Measurements from ENCODE around the gene MFAP4. TPM values are rescaled to one million over a fixed set of nuclear protein-coding genes. Genes with fewer than 3 reads are reported as not detected.

The MFAP4 gene
- total and polyA plus RNA-seq, 3 donors from 2014 or later = 24.0 to 108 (median 55.7) TPM

DNA sequence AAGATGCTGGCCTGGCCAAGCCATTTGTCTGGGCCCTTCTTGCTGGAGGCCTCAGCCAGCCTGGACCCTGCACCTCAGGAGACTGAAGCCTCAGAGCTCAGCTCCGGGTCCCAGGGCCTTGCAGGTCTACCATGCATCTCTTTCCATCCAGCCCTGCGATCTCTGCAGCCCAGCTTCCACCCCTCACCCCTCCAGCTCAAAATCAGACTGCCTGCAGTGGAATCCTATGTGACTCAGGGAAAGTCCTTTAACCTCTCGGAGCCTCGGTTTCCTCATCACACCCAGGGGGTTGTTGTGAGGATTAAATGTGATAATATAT, 21.5 kb downstream of the MFAP4 start:
- Histone ChIP-seq H3K4me1 (peaks cover 12% of the 10 kb centered on the region), H3K9me3 (no peaks in the 10 kb centered on the region), H3K36me3 (ENCODE audit: low read depth, missing control alignments) (no peaks in the 10 kb centered on the region), H3K27me3 (no peaks in the 10 kb centered on the region), H3K4me3 (no peak overlapping the region), H3K27ac (no peak overlapping the region)
- no peak for DNase-seq
- no peak for TF ChIP-seq POLR2A (IDR thresholded peaks at IDR 0.05)
- TF ChIP-seq, protein P1, sequence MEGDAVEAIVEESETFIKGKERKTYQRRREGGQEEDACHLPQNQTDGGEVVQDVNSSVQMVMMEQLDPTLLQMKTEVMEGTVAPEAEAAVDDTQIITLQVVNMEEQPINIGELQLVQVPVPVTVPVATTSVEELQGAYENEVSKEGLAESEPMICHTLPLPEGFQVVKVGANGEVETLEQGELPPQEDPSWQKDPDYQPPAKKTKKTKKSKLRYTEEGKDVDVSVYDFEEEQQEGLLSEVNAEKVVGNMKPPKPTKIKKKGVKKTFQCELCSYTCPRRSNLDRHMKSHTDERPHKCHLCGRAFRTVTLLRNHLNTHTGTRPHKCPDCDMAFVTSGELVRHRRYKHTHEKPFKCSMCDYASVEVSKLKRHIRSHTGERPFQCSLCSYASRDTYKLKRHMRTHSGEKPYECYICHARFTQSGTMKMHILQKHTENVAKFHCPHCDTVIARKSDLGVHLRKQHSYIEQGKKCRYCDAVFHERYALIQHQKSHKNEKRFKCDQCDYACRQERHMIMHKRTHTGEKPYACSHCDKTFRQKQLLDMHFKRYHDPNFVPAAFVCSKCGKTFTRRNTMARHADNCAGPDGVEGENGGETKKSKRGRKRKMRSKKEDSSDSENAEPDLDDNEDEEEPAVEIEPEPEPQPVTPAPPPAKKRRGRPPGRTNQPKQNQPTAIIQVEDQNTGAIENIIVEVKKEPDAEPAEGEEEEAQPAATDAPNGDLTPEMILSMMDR (IDR thresholded peaks at IDR 0.05) = no peak
- 84 to 92% methylated on average over 4 of the region's 4 CpGs for WGBS, 2 donors
- intact Hi-C loops (cut with DNase I; ENCODE audit: low total_unique reads) = loop anchor here (10.0 kb wide), 1 partner anchor 399 kb away; no protein-coding TSS in a partner anchor

DNA sequence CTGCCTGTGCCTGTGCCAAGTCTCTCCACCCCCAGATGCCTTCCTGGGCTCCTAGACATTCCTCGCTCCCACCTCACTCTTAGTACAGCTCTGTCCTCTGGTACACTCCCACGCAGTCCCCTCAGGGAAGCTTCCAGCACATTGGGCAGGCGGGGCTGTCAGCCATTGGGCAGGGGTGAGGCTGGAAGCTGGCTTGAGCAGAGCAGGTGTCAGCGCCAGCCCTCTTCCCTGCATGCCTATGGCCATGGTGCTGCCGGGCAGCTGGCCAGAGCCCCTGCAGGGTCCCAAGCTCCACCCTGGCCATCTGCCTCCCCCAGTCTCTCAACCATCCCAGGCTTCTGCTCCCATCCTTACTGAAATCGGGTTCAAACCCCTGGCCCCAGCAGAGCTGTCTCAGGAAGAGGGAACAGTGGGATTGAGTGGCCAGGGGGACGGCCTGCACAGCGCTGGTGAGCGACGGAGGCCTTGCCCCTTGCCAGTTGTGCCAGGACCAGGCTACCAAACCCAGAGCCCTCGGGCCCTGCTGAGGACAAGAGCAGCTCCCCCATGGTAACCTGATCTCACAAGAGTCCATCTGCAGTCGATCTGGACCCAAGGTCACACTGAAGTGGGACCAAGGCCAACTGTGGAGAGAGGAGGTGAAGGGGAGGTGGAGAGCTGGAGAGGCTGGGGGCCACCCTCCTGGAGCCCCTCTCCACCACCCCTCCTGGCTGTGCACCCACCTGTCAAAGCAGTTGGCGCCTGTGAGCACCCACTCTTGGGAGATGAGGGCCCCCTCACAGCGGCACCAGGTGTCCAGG, 22.1 kb downstream of the MFAP4 start:
- Histone ChIP-seq H3K27me3 (no peaks in the 10 kb centered on the region), H3K36me3 (ENCODE audit: low read depth, missing control alignments) (no peaks in the 10 kb centered on the region), H3K27ac (no peak overlapping the region), H3K9me3 (no peaks in the 10 kb centered on the region), H3K4me3 (no peak overlapping the region), H3K4me1 (peaks cover 12% of the 10 kb centered on the region)
- TF ChIP-seq, protein P1 (IDR thresholded peaks at IDR 0.05) = no peak
- no peak for TF ChIP-seq POLR2A (IDR thresholded peaks at IDR 0.05)
- DNase-seq = no peak
- intact Hi-C loops (cut with DNase I; ENCODE audit: low total_unique reads) = loop anchor here (5.0 to 10.0 kb wide), 2 partner anchors 82 to 400 kb away; no protein-coding TSS in a partner anchor
- 63 to 82% methylated on average over 10 to 13 of the region's 14 CpGs for WGBS, 2 donors

DNA sequence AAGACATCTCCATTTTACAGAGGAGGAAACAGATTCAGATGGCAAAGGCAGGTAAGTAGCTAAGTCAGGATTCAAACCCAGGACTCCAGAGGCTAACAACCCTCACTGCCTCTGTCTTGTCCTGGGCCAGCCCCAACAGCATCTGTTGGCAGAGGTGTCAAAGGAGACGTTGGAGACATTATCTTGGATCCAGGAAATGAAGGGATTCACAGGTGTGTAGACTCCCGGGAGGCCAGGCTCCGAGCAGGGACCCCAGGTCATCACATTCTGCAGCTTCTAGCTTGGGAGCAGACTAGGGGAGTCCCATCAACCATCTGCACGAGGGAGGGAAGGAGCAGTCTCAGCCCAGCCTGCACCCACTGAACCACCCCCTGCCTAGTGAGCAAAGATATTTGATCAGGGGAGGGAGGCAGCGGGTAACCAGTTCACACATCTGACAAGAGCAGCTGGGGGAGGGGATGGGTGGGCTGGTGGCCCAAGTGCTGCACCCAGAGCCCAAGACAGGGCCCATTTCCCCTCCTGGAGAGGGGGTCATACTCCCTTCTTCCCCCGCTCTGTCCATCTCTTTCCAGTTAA, 23.4 kb downstream of the MFAP4 start:
- TF ChIP-seq, protein P1 (IDR thresholded peaks at IDR 0.05) = no peak
- TF ChIP-seq POLR2A (IDR thresholded peaks at IDR 0.05) = no peak
- intact Hi-C loops (cut with DNase I; ENCODE audit: low total_unique reads) = loop anchor here (5.0 to 10.0 kb wide), 2 partner anchors 84 to 401 kb away; no protein-coding TSS in a partner anchor
- Histone ChIP-seq H3K4me3 (peak overlapping the region in 1 of 2 donors; percentile 79), H3K27me3 (no peaks in the 10 kb centered on the region), H3K9me3 (no peaks in the 10 kb centered on the region), H3K36me3 (ENCODE audit: low read depth, missing control alignments) (no peaks in the 10 kb centered on the region), H3K4me1 (peaks cover 12% of the 10 kb centered on the region), H3K27ac (peak overlapping the region in 1 of 2 donors; percentile 18)
- 51 to 55% methylated on average over 6 of the region's 6 CpGs for WGBS, 2 donors
- DNase-seq = no peak

DNA sequence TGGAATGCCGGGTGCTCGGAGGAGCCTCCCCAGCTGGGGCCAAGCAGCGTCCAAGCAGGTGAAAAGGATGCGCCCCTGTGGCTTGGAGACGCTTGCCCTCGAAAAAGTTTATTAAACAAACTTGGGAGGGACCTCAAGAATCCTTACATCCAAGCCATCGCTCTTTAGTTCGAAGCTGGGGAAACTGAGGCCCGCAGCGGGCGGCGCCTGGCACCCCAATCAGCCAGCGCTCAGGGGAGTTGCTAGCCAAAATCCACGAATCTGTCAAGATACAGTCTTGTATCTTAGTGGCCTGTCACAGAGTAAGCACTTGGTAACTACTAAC, 23.9 kb downstream of the MFAP4 start:
- DNase-seq = no peak
- no peak for TF ChIP-seq POLR2A (IDR thresholded peaks at IDR 0.05)
- TF ChIP-seq, protein P1 (IDR thresholded peaks at IDR 0.05) = no peak
- Histone ChIP-seq H3K4me3 (peak overlapping the region; percentile 79), H3K9me3 (no peaks in the 10 kb centered on the region), H3K36me3 (ENCODE audit: low read depth, missing control alignments) (no peaks in the 10 kb centered on the region), H3K4me1 (peaks cover 12% of the 10 kb centered on the region), H3K27me3 (no peaks in the 10 kb centered on the region), H3K27ac (peak overlapping the region; percentile 18 to 85)
- 23 to 25% methylated on average over 14 of the region's 14 CpGs for WGBS, 2 donors
- intact Hi-C loops (cut with DNase I; ENCODE audit: low total_unique reads) = loop anchor here (5.0 to 10.0 kb wide), 2 partner anchors 84 to 402 kb away; no protein-coding TSS in a partner anchor
